ENCODE measurements around the gene SPAG7.

Gene SPAG7

DNA sequence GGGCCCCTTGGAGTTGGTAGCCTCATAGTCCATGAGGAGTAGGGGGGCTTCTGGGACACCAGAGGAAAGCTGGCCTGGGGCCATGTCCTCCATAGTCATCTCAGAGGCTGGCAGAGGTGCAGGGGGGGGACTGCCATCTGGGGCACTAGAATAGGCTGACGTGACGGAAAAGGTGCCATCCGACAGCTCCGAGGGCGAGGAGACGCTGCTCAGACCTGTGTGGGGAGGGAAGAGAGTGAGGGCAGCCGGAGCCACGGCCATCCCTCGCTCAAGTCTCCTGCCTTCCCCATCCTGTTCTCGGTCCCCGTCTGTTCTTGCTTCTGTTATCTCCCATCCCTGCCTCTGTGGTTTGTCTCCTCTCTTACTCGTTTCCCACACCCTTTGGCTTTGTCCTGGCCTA is 4.7 kb upstream of the SPAG7 start:
- Histone ChIP-seq H3K9me3 (ENCODE audit: control insufficient read depth, insufficient read depth, low read length) (no peaks in the 10 kb centered on the region), H3K27me3 (ENCODE audit: control insufficient read depth, insufficient read depth, low read length) (peaks cover 9% of the 10 kb centered on the region), H3K9ac (ENCODE audit: low read depth, low read length) (peak overlapping the region; percentile 8), H3K4me1 (ENCODE audit: control insufficient read depth, insufficient read depth, low read length) (peaks cover 8% of the 10 kb centered on the region), H3K36me3 (ENCODE audit: control insufficient read depth, insufficient read depth, low read length) (peaks cover 10% of the 10 kb centered on the region), H3K4me3 (ENCODE audit: low read depth, low read length) (no peak overlapping the region)

DNA sequence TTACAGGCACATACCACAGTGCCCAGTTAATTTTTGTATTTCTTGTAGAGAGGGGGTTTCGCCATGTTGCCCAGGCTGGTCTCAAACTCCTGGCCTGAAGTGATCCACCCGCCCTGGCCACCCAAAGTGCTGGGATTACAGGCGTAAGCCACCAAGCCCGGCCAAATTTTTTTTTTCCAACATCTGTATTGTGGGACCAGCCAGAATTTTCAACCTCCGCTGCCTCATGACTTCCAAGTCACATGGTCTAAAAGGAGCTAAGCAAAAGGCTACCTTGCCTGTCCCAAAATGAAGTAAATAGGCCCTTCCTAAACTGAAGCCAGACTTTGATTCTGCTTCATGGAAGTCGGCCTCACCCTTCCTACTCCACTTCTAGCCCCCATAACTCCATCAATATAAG is 4.2 kb upstream of the SPAG7 start:
- Histone ChIP-seq H3K9me3 (ENCODE audit: control insufficient read depth, insufficient read depth, low read length) (no peaks in the 10 kb centered on the region), H3K9ac (ENCODE audit: low read depth, low read length) (no peak overlapping the region), H3K36me3 (ENCODE audit: control insufficient read depth, insufficient read depth, low read length) (peaks cover 10% of the 10 kb centered on the region), H3K27me3 (ENCODE audit: control insufficient read depth, insufficient read depth, low read length) (peaks cover 9% of the 10 kb centered on the region), H3K4me3 (ENCODE audit: low read depth, low read length) (no peak overlapping the region), H3K4me1 (ENCODE audit: control insufficient read depth, insufficient read depth, low read length) (peaks cover 8% of the 10 kb centered on the region)

DNA sequence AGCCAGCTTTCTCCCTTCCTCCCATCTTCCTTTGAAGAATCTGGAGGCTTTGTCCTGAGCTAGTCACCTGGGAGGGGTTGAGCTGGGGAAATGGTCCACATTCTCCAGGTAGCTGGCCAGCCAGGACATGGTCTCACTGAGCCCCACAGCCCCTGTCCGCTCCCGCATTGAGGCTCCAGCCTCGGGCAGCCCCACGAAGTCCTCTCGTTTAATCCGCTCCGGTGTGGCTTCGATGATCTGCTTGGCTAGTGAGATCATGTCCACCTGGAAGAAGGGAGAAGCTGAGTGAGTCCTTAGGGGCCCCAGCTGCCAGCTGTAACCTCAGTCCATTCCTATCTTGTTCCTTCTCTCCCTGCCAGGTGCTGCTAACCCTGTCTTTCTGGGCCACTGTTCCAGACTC is 2.7 kb upstream of the SPAG7 start:
- H3K27me3 ChIP-seq (ENCODE audit: control insufficient read depth, insufficient read depth, low read length): peaks cover 6% of the 10 kb centered on the region
- H3K4me1 ChIP-seq (ENCODE audit: control insufficient read depth, insufficient read depth, low read length): peaks cover 8% of the 10 kb centered on the region
- no peaks in the 10 kb centered on the region for H3K9me3 ChIP-seq (ENCODE audit: control insufficient read depth, insufficient read depth, low read length)
- no peak overlapping the region for H3K9ac ChIP-seq (ENCODE audit: low read depth, low read length)
- peaks cover 14% of the 10 kb centered on the region for H3K36me3 ChIP-seq (ENCODE audit: control insufficient read depth, insufficient read depth, low read length)
- H3K4me3 ChIP-seq (ENCODE audit: low read depth, low read length): no peak overlapping the region

DNA sequence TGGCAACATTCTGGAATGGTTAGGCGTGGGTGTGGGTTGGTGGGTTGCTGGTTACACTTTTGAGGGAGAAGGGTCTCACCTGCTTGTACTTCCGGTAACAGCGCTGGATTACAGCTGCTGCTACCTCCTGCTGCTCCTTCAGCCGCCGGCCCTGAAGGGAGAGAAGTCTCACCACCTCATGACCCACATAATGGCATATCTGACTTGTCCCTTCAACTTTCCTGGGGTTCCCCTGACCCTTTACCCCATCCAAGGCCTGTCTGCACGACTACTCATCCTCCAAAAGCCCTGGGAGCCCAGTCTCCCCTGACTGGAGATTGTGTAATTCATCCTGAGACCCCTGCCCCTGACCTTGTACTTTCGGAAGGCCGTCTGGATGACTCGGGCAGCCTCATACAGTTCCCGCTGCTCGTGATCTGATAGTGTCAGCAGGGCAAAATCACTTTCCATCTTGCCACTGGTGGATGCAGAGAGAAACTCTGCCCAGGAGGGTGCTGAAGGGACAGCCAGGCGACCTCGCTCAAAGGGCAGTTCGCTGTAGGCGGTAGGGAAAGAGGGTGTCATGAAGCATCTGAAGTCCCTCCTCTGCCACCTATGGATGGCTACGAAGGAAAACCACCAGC is 2.0 kb upstream of the SPAG7 start:
- Histone ChIP-seq H3K4me3 (ENCODE audit: low read depth, low read length) (peak overlapping the region; percentile 97), H3K4me1 (ENCODE audit: control insufficient read depth, insufficient read depth, low read length) (peaks cover 8% of the 10 kb centered on the region), H3K36me3 (ENCODE audit: control insufficient read depth, insufficient read depth, low read length) (peaks cover 14% of the 10 kb centered on the region), H3K27me3 (ENCODE audit: control insufficient read depth, insufficient read depth, low read length) (peaks cover 6% of the 10 kb centered on the region), H3K9ac (ENCODE audit: low read depth, low read length) (peak overlapping the region; percentile 81), H3K9me3 (ENCODE audit: control insufficient read depth, insufficient read depth, low read length) (no peaks in the 10 kb centered on the region)

DNA sequence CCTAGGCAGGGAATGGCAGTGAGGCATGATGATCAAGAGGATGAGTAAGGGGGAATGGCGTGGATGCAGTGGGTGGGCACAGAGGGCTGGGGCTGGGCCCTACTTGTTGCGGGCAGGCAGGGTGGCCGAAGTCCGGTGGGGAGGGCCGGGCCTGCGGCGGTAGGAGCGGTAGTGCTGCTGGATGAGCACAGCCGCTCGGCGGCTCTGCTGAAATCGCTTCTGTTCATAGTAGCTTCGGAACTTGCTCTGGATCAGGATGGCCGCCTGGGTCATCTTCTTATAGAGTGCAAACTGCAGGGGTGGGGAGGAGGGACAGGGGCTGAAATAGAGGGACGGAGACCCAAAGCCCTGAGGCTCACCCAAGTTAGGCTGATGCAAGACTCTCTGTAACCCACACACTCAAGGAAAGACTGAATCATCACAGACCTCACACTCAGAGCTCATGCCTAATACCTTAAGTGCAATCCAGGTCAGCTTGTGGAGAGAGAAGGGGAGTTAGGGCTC is 1.5 kb upstream of the SPAG7 start:
- peaks cover 1% of the 10 kb centered on the region for H3K27me3 ChIP-seq (ENCODE audit: control insufficient read depth, insufficient read depth, low read length)
- peaks cover 8% of the 10 kb centered on the region for H3K4me1 ChIP-seq (ENCODE audit: control insufficient read depth, insufficient read depth, low read length)
- peaks cover 14% of the 10 kb centered on the region for H3K36me3 ChIP-seq (ENCODE audit: control insufficient read depth, insufficient read depth, low read length)
- H3K9me3 ChIP-seq (ENCODE audit: control insufficient read depth, insufficient read depth, low read length): no peaks in the 10 kb centered on the region
- peak overlapping the region; percentile 81 for H3K9ac ChIP-seq (ENCODE audit: low read depth, low read length)
- H3K4me3 ChIP-seq (ENCODE audit: low read depth, low read length): peak overlapping the region; percentile 97

DNA sequence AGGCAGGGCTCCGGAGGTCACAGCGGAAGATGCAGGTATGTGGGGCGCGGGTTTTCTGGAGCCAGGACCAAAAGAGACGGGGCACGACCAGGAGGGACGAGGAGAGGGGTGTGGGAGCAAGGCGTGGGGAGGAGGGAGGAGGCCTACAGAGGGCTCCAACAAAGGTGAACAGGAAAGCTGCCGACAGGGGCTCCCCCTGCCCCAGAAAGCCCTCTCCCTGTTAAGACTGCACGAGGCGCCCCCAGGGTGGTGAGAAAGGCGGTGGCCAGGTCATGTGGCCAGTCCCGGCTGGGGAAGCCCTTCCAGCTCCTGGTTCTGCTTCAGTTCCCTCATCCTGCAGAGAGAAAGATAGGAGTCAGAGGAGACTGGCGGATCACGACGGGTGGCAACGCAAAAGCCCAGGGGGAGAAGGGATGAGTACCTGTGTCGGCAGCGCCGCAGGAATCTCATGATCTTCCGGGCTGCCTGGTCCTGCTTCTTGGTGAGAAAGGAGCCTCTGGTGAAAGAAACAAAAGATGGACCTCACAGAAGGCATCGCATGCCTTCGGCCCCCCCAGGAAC is 949 bp upstream of the SPAG7 start:
- Histone ChIP-seq H3K9ac (ENCODE audit: low read depth, low read length) (peak overlapping the region; percentile 81), H3K4me3 (ENCODE audit: low read depth, low read length) (peak overlapping the region; percentile 97), H3K4me1 (ENCODE audit: control insufficient read depth, insufficient read depth, low read length) (peaks cover 8% of the 10 kb centered on the region), H3K9me3 (ENCODE audit: control insufficient read depth, insufficient read depth, low read length) (no peaks in the 10 kb centered on the region), H3K36me3 (ENCODE audit: control insufficient read depth, insufficient read depth, low read length) (peaks cover 14% of the 10 kb centered on the region), H3K27me3 (ENCODE audit: control insufficient read depth, insufficient read depth, low read length) (no peaks in the 10 kb centered on the region)

DNA sequence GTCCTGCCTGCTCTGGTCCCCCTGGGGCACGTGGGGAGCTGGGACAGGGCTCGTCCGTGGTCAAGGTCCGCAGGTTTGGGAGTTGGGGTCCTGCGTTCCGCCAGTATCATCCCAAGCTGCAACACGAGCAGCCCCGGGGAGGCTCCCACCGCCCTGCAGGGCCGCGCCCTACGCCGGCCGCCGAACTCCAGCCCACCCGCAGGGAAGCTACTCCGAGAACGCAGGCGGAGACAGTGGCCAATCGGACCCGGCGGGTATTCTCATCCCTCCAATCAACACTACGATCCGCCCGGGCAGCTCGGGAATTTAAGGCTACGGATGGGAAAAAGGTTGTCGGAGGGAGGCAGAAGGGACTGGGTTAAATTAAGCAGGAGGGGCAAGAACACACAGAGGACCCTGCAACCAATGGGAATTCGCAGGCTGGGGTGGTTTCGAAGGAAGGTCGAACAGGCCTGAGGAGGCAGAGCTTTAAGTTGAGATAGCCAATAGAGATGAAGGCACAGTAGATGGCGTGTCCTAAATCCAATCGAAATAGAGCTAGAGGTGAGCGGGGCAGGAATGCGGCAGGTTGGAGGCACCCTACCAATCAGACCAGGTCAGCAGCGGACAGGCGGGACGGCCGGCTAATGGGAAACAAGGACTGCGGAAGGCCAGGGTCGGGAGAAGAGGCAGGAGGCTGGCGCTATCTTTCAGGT is 626 bp downstream of the SPAG7 start:
- Histone ChIP-seq H3K9ac (ENCODE audit: low read depth, low read length) (peak overlapping the region; percentile 90), H3K4me3 (ENCODE audit: low read depth, low read length) (peak overlapping the region; percentile 97), H3K9me3 (ENCODE audit: control insufficient read depth, insufficient read depth, low read length) (no peaks in the 10 kb centered on the region), H3K4me1 (ENCODE audit: control insufficient read depth, insufficient read depth, low read length) (peaks cover 8% of the 10 kb centered on the region), H3K27me3 (ENCODE audit: control insufficient read depth, insufficient read depth, low read length) (no peaks in the 10 kb centered on the region), H3K36me3 (ENCODE audit: control insufficient read depth, insufficient read depth, low read length) (peaks cover 8% of the 10 kb centered on the region)

DNA sequence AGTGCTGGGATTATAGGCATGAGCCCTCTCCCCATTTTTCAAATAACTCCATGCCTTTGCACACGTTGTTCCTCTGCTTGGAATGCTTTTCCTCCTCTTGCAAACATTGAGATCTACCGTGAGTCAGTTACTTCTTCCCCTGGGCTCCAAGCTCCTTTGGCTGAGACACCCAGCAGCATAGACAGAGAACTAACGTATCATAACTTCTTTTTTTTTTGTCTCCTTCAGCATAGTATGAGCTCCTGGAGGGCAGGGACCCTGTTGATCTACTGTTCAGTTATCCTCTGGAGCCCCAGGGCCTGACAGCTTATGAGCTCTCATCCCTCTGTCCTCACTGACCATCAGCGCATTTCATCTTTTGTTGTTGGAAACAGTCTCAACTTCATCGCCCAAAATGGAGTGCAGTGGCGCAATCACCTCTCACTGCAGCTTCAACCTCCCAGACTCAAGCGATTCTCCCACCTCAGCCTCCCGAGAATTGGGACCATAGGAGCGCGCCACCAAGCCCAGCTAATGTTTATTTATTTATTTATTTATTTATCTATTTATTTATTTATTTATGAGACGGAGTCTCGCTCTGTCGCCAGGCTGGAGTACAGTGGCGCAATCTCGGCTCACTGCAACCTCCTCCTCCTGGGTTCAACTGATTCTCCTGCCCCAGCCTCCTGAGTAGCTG is 2.2 kb downstream of the SPAG7 start:
- H3K4me1 ChIP-seq (ENCODE audit: control insufficient read depth, insufficient read depth, low read length): peaks cover 10% of the 10 kb centered on the region
- H3K36me3 ChIP-seq (ENCODE audit: control insufficient read depth, insufficient read depth, low read length): peaks cover 8% of the 10 kb centered on the region
- H3K27me3 ChIP-seq (ENCODE audit: control insufficient read depth, insufficient read depth, low read length): no peaks in the 10 kb centered on the region
- H3K9ac ChIP-seq (ENCODE audit: low read depth, low read length): no peak overlapping the region
- H3K4me3 ChIP-seq (ENCODE audit: low read depth, low read length): no peak overlapping the region
- H3K9me3 ChIP-seq (ENCODE audit: control insufficient read depth, insufficient read depth, low read length): no peaks in the 10 kb centered on the region

DNA sequence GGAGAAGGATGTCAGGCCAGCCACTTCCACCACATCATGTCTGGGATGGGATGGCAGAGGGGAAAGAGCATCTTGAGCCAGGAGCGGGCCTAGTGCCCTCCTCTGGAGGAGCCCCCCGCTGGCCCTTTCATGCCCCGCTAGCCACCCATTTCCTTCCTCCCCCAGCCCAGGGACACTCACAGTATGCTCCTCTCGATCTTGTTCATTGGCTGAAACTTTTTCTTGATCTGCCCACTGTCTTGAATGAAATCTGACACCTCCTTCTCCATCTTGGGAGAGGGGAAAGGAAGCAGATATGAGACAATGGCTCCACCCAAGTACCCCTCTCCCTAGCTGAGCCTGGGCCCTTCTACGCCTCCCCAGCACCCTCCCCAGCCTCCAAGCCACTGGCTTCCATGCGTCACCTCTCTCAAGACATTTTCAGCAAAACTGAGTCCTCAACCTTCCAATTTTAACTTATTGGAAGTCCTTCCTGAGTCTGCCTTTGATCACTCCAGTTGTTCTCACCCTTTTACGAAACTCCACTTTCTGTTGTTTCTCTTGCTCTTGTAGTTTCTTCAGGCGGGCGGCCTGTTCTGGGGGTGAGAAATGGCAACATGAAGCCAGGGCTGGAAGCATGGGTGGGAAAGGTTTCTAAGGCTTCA is 7.2 kb downstream of the SPAG7 start:
- Histone ChIP-seq H3K9ac (ENCODE audit: low read depth, low read length) (peak overlapping the region; percentile 16), H3K9me3 (ENCODE audit: control insufficient read depth, insufficient read depth, low read length) (no peaks in the 10 kb centered on the region), H3K4me3 (ENCODE audit: low read depth, low read length) (no peak overlapping the region), H3K27me3 (ENCODE audit: control insufficient read depth, insufficient read depth, low read length) (no peaks in the 10 kb centered on the region), H3K4me1 (ENCODE audit: control insufficient read depth, insufficient read depth, low read length) (peaks cover 7% of the 10 kb centered on the region), H3K36me3 (ENCODE audit: control insufficient read depth, insufficient read depth, low read length) (peaks cover 10% of the 10 kb centered on the region)

DNA sequence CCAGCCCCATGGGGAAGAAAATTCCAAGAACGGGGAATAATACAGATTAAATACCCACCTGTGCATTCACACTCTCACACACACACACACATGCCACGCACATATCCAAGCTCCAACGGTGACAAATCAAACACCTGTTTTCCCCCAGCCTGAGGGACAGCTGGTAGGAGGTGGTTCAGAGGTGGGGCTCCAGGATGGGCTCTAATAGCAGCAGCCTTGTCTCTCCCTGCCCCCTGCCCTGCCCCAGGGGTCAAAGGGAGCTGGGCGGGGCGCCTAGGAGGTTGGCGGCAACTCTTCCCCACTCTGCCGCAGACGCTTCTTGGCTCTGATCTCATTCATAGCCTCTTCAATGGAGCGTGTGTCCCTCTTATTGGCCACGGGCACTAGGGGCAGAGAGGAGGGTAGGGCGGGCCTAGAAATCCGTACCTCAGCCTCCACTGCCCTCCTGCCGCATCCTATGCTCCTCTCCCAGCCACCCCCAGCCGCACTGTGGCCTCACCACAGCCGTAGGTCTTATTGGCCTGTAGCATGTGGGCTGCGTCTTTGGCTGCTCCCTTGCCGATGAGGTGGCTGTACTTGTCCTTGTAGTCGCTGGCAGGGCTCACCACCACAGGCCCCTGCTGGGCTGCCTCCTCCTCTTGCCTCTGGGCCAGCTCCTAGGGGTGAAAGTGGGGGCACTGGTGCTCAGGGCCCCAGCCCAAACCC is 8.2 kb downstream of the SPAG7 start:
- Histone ChIP-seq H3K9me3 (ENCODE audit: control insufficient read depth, insufficient read depth, low read length) (no peaks in the 10 kb centered on the region), H3K4me1 (ENCODE audit: control insufficient read depth, insufficient read depth, low read length) (peaks cover 7% of the 10 kb centered on the region), H3K36me3 (ENCODE audit: control insufficient read depth, insufficient read depth, low read length) (peaks cover 10% of the 10 kb centered on the region), H3K4me3 (ENCODE audit: low read depth, low read length) (no peak overlapping the region), H3K27me3 (ENCODE audit: control insufficient read depth, insufficient read depth, low read length) (no peaks in the 10 kb centered on the region), H3K9ac (ENCODE audit: low read depth, low read length) (peak overlapping the region; percentile 16)

DNA sequence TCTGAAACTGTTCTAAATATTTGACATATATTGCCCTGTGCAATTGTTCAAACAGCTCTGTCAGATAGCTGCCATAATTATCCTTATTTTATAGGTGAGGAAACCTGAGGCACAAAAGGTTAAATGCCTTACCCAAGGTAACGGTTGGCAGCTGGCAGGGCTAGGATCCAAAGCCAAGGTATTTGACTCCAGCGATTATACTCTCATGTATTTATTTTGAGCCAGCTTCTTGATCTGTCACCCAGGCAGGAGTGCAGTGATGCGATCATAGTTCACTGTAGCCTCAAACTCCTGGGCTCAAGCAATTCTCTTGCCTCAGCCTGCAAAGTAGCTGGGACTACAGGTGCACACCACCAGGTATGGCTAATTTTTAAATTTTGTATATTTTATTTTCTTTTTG is 9.5 kb downstream of the SPAG7 start:
- Histone ChIP-seq H3K27me3 (ENCODE audit: control insufficient read depth, insufficient read depth, low read length) (no peaks in the 10 kb centered on the region), H3K4me1 (ENCODE audit: control insufficient read depth, insufficient read depth, low read length) (peaks cover 7% of the 10 kb centered on the region), H3K9me3 (ENCODE audit: control insufficient read depth, insufficient read depth, low read length) (no peaks in the 10 kb centered on the region), H3K9ac (ENCODE audit: low read depth, low read length) (no peak overlapping the region), H3K36me3 (ENCODE audit: control insufficient read depth, insufficient read depth, low read length) (peaks cover 10% of the 10 kb centered on the region), H3K4me3 (ENCODE audit: low read depth, low read length) (no peak overlapping the region)
